BJ (cell line): ENCODE measurements around the gene CXCL16. TPM values are rescaled to one million over a fixed set of nuclear protein-coding genes. Genes with fewer than 3 reads are reported as not detected.

ENCODE experiments used
- CTCF ChIA-PET: fragments of 350-600 bp; formaldehyde crosslinking; extraction: SDS; loops from one replicate; lab custom pipeline; 2021; ENCODE audit warnings: antibody characterized with exemption, inconsistent platforms; lab: Yijun Ruan, JAX
- POLR2A ChIA-PET: fragments of 300-600 bp; sonication (Branson Sonifier 250); formaldehyde crosslinking; extraction: SDS; loops from one replicate; lab custom pipeline; 2021; ENCODE audit warnings: antibody characterized with exemption; lab: Charles Lee
- DNase-seq: peaks from one replicate; pipeline ENCODE4 v3.0.0-alpha.2; 2011; ENCODE audit warnings: low read depth
- H3K27me3 ChIP-seq: 2 replicates; pipeline ENCODE4 v1.6.0; 2011; ENCODE audit warnings: low read length; ENCODE audit not compliant: control insufficient read depth, insufficient read depth
- H3K36me3 ChIP-seq: 2 replicates; pipeline ENCODE4 v1.5.1; 2011; ENCODE audit warnings: low read length; ENCODE audit not compliant: control insufficient read depth, insufficient read depth
- H3K4me3 ChIP-seq: 2 replicates; pipeline ENCODE4 v1.5.1; 2011; ENCODE audit warnings: low read depth, mild to moderate bottlenecking, control low read depth, low read length
- polyA plus RNA-seq: library from polyadenylated mRNA; depleted of rRNA; stranded (reverse); fragments of >200 nt; gene quantifications from 2 replicates; pipeline ENCODE4 v1.2.3, GENCODE V29; 2011
- TF ChIP-seq, protein P1 (sequence below): IDR thresholded peaks from 2 replicates; pipeline ENCODE4 v1.5.1; 2011; ENCODE audit warnings: low read depth, mild to moderate bottlenecking, control low read depth, inconsistent platforms, low read length, moderate library complexity; ENCODE audit not compliant: insufficient read depth

Gene CXCL16
- polyA plus RNA-seq, 1 experiment, result 3.3 TPM

DNA sequence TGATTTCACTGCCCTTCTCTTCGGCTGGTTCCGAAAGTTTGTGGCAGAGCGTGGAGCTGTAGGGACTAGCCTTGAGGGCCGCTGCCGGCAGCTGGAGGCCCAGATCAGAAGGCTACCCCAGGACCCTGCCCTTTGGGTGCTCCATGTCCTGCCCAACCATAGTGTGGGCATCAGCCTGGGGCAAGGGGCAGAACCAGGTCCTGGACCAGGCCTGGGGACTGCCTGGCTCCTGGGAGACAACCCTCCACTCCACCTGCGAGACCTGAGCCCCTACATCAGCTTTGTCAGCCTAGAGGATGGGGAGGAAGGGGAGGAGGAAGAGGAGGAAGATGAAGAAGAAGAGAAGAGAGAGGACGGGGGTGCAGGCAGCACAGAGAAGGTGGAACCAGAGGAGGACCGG, 856 bp upstream of the CXCL16 start:
- Histone ChIP-seq H3K36me3 (no peaks in the 10 kb centered on the region), H3K27me3 (peaks cover 24% of the 10 kb centered on the region), H3K4me3 (no peak overlapping the region)
- ChIA-PET POLR2A (no interaction called here), CTCF (no interaction called here)
- no peak for DNase-seq
- TF ChIP-seq, protein P1, sequence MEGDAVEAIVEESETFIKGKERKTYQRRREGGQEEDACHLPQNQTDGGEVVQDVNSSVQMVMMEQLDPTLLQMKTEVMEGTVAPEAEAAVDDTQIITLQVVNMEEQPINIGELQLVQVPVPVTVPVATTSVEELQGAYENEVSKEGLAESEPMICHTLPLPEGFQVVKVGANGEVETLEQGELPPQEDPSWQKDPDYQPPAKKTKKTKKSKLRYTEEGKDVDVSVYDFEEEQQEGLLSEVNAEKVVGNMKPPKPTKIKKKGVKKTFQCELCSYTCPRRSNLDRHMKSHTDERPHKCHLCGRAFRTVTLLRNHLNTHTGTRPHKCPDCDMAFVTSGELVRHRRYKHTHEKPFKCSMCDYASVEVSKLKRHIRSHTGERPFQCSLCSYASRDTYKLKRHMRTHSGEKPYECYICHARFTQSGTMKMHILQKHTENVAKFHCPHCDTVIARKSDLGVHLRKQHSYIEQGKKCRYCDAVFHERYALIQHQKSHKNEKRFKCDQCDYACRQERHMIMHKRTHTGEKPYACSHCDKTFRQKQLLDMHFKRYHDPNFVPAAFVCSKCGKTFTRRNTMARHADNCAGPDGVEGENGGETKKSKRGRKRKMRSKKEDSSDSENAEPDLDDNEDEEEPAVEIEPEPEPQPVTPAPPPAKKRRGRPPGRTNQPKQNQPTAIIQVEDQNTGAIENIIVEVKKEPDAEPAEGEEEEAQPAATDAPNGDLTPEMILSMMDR, result no peak

DNA sequence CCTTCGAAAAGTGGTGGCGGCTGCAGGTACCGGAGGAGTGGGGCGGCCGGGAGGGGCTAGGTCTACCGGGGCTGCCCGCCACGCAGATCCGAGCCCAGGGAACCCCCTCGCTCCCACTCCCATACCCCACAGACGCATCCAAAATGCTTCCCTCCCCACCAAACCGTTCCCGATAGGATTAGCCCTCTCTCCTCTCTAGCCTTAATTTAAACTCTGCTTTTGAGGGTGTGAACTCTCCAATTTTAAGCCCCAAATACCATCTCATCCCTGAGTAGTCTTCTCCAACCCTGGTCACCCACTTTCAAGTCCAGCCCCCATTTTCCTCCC, 260 bp upstream of the CXCL16 start:
- ChIA-PET CTCF (no interaction called here), POLR2A (no interaction called here)
- Histone ChIP-seq H3K4me3 (peak overlapping the region; percentile 70), H3K36me3 (no peaks in the 10 kb centered on the region), H3K27me3 (peaks cover 21% of the 10 kb centered on the region)
- DNase-seq, result no peak
- TF ChIP-seq, protein P1, result no peak

DNA sequence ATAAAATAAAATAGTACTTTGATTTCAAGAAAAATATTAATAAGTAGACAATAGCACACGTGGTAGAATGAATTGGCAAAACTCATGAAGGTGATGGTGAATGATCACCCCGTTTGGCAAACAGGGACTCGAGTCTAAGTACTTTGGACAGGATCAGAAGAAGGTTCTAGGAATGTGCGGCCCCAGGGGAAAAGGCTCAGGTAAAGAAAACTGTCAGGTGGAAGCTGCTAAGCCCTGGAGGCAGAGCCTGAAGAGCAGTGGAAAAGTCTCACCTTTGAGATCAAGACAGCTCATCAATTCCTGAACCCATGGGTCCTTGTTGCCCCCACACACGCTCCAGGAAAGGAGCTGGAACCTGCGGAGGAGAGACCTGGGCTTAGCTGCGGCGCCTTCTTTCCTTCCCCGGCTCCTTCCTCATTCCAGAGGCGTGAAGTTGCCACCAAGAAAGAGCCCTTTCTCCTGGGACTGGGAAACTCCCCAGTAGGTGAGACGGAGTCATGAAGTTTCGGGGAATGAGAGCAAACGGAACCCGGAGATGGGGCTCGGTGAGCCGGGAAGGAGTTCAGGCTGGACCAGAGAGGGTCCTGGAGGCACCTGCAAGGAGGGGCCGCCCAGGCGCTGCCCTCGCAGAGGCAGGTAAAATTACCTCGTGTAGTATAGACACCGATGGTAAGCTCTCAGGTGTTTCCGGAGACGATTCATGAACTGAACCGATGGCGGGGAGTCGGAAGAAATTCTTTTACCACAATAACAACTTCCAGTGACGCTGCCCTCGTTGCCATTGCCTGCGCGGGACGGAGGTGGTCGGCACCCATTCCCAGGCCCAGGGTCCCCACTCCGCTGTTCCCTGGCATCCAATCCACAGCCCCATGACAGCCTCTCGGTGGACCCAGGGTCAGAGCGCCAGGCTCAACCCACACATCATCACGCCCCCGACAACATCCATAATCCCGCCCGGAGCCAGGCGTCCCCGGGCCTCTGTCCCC, 1.3 kb downstream of the CXCL16 start:
- no peak for DNase-seq
- ChIA-PET CTCF (no interaction called here), POLR2A (no interaction called here)
- H3K36me3 ChIP-seq, result no peaks in the 10 kb centered on the region
- peak overlapping the region; percentile 70 for H3K4me3 ChIP-seq
- H3K27me3 ChIP-seq, result peaks cover 15% of the 10 kb centered on the region
- TF ChIP-seq, protein P1, result no peak

DNA sequence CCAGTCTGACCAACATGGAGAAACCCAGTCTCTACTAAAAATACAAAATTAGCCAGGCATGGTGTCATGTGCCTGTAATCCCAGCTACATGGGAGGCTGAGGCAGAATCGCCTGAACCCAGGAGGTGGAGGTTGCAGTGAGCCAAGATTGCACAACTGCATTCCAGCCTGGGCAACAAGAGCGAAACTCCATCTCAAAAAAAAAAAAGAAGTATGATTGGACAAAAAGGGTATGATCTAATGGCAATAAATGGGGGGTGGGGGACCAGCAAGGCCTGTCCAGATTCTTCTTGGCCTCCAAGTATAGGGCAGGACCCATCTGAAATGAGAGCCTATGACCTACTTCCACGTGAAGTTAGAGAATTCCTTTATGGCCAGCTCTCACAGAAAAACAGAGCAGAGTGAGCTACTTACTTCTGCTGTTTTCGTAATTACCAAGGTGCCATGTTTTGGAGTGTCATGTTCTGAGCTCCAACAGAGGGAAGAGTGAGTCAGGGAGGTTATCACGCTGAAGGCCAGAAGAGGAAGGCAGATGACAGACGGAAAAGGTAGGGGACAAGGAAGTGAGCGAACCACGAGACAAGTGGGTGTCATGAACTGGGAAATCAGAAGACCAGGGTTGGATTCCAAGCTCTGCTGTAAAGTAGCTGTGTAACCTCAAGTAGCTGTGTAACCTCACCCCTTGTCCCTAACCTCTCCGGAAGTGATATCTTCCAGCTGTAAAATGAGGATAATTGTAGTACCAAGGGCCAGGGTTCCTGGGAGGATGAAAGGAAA, 3.7 kb downstream of the CXCL16 start:
- CTCF ChIA-PET, result interaction anchor here (1.4 kb wide), 1 partner anchor 53 kb away, joined by 4 read pairs; the partner anchor contains the start of gene GLTPD2
- H3K27me3 ChIP-seq, result peaks cover 15% of the 10 kb centered on the region
- POLR2A ChIA-PET, result no interaction called here
- DNase-seq, result no peak
- H3K4me3 ChIP-seq, result no peak overlapping the region
- H3K36me3 ChIP-seq, result 0 out of 2 replicates have a peak, but pooled peaks cover 2% of the 10 kb centered on the region
- TF ChIP-seq, protein P1, result no peak

DNA sequence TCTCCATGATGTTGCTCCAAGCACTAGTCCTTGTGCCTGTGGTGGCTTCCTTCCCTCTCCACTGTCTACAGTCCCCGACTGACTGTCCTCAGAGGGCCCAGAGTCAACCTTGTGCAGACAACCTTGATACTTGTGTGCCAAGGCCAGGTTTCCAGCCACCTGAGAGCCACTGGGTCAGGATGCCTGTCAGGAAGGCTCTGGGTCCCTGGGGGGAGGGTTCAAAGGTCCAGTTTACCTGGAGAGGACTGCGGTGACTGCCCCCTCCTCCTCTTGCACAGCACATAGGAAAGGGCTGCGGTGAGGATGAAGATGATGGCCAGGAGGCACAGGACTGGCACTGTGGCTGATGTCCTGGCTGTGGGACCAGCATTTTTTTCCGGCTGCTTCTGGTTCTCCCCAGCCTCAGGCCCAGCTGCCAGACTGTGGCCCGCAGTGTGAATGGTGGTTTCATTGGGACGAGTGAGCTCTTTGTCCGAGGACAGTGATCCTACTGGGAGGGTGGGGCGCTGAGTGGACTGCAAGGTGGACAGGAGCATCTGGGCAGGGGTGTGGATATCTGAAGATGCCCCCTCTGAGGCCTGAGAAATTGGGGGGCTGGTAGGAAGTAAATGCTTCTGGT, 4.8 kb downstream of the CXCL16 start:
- ChIA-PET CTCF (interaction anchor here (1.1 kb wide), 1 partner anchor 170 kb away, joined by 3 read pairs; no protein-coding TSS in a partner anchor), POLR2A (no interaction called here)
- TF ChIP-seq, protein P1, result no peak
- no peak for DNase-seq
- Histone ChIP-seq H3K27me3 (peaks cover 9% of the 10 kb centered on the region), H3K36me3 (0 out of 2 replicates have a peak, but pooled peaks cover 2% of the 10 kb centered on the region), H3K4me3 (no peak overlapping the region)
